A549 (cell line): ENCODE measurements around the gene TNS3. TPM values are rescaled to one million over a fixed set of nuclear protein-coding genes. Genes with fewer than 3 reads are reported as not detected.

ENCODE experiments used
- ATAC-seq, 2 experiments: fragments of 200-7000 bp in 1 of 2; fragments of >200 bp in 1 of 2; cut with Nextera tagmentation in 1 of 2; cut with Tn5 transposase in 1 of 2; 3 replicates each; pipeline versions ENCODE4 v1.8.0 to v1.9.1; 2018 to 2020; ENCODE audit warnings: mild to moderate bottlenecking in 1 of 2, moderate library complexity in 1 of 2
- CTCF ChIA-PET: fragments of 300-600 bp; sonication (Branson Sonifier 250); formaldehyde crosslinking; extraction: SDS; loops from one replicate; lab custom pipeline; 2021; ENCODE audit warnings: antibody characterized with exemption, inconsistent platforms; lab: Yijun Ruan, JAX
- POLR2A ChIA-PET: fragments of 350-600 bp; formaldehyde crosslinking; extraction: SDS; loops from one replicate; lab custom pipeline; 2021; ENCODE audit warnings: antibody characterized with exemption, inconsistent platforms; lab: Yijun Ruan, JAX
- DNase-seq, 2 experiments: peaks; one replicate each; pipeline versions ENCODE4 v3.0.0 to v3.0.0-alpha.2; 2011 to 2016; ENCODE audit warnings: low read depth in 1 of 2, low spot score in 1 of 2
- FAIRE-seq: peaks from 2 replicates; lab custom pipeline; 2011; peaks lifted over from hg19 to GRCh38; lab: Jason Lieb, UNC
- H3K27ac ChIP-seq, 2 experiments: fragments of >200 bp; sonication (Bioruptor Twin); formaldehyde crosslinking; 3 replicates each; pipeline ENCODE4 v1.5.1; 2016 to 2017
- H3K4me1 ChIP-seq: fragments of >200 bp; sonication (Bioruptor Twin); formaldehyde crosslinking; 3 replicates; pipeline ENCODE4 v1.6.1; 2016
- H3K4me2 ChIP-seq: fragments of >200 bp; sonication (Bioruptor Twin); formaldehyde crosslinking; 3 replicates; pipeline ENCODE4 v1.6.1; 2016
- H3K4me3 ChIP-seq: fragments of >200 bp; sonication (Bioruptor Twin); formaldehyde crosslinking; 3 replicates; pipeline ENCODE4 v1.5.1; 2016
- H3K9me3 ChIP-seq: fragments of >200 bp; sonication (Bioruptor Twin); formaldehyde crosslinking; 3 replicates; pipeline ENCODE4 v1.6.1; 2016
- BCL3 ChIP-seq: fragments of >200 bp; sonication (Bioruptor Twin); formaldehyde crosslinking; IDR thresholded peaks from 3 replicates; pipeline ENCODE4 v1.6.1; 2016
- BHLHE40 ChIP-seq: IDR thresholded peaks from 2 replicates; pipeline ENCODE4 v1.6.1; 2012; ENCODE audit warnings: low read depth, low read length, inconsistent platforms
- CBX2 ChIP-seq: fragments of 200-600 bp; sonication (generic); IDR thresholded peaks from 2 replicates; pipeline ENCODE4 v1.6.1; 2016; ENCODE audit warnings: low read depth, mild to moderate bottlenecking, borderline replicate concordance
- CEBPB ChIP-seq, 2 experiments: fragments of >200 bp in 1 of 2; sonication (Bioruptor Twin) in 1 of 2; formaldehyde crosslinking in 1 of 2; IDR thresholded peaks; 2 replicates each; pipeline ENCODE4 v1.6.1; 2012 to 2016
- CHD2 ChIP-seq: fragments of 150-350 bp; IDR thresholded peaks from 2 replicates; pipeline ENCODE4 v1.6.1; 2014; ENCODE audit warnings: low read length; ENCODE audit not compliant: partially characterized antibody
- EHMT2 ChIP-seq: fragments of 200-600 bp; sonication (generic); IDR thresholded peaks from 2 replicates; pipeline ENCODE4 v1.6.1; 2016; ENCODE audit warnings: antibody characterized with exemption, low read depth, mild to moderate bottlenecking, moderate library complexity
- EP300 ChIP-seq, 2 experiments: fragments of >200 bp; sonication (Bioruptor Twin); formaldehyde crosslinking; IDR thresholded peaks; 2 replicates in 1 of 2; 3 replicates in 1 of 2; pipeline ENCODE4 v1.6.1; 2016 to 2017
- FOSL2 ChIP-seq, 2 experiments: fragments of 450-650 bp in 1 of 2; fragments of >200 bp in 1 of 2; sonication (Bioruptor Twin) in 1 of 2; formaldehyde crosslinking; IDR thresholded peaks; 2 replicates each; pipeline versions ENCODE4 v1.5.0 to v1.6.1; 2016 to 2020; ENCODE audit warnings: mild to moderate bottlenecking in 1 of 2, moderate library complexity in 1 of 2
- GATA3 ChIP-seq: IDR thresholded peaks from 2 replicates; pipeline ENCODE4 v1.6.1; 2012; ENCODE audit warnings: borderline replicate concordance
- HOXB5 ChIP-seq: fragments of 250-450 bp; sonication (Bioruptor Pico); IDR thresholded peaks from 2 replicates; pipeline ENCODE4 v1.5.0; 2020; ENCODE audit warnings: mild to moderate bottlenecking, moderate library complexity
- JUN ChIP-seq, 2 experiments: fragments of >200 bp; sonication (Bioruptor Twin); formaldehyde crosslinking; IDR thresholded peaks; 2 replicates in 1 of 2; 3 replicates in 1 of 2; pipeline ENCODE4 v1.6.1; 2016 to 2017
- JUNB ChIP-seq: fragments of >200 bp; sonication (Bioruptor Twin); formaldehyde crosslinking; IDR thresholded peaks from 2 replicates; pipeline ENCODE4 v1.6.1; 2016
- KDM5A ChIP-seq: fragments of 200-600 bp; sonication (generic); IDR thresholded peaks from 2 replicates; pipeline ENCODE4 v1.6.1; 2016; ENCODE audit warnings: antibody characterized with exemption, mild to moderate bottlenecking
- MAFK ChIP-seq: fragments of 450-650 bp; IDR thresholded peaks from 2 replicates; pipeline ENCODE4 v1.6.1; 2014; ENCODE audit not compliant: partially characterized antibody
- MYC ChIP-seq: IDR thresholded peaks from 2 replicates; pipeline ENCODE4 v1.6.1; 2012; ENCODE audit warnings: mild to moderate bottlenecking, inconsistent platforms, low read length, improper control_type of control experiment, borderline replicate concordance
- NFE2L2 ChIP-seq: fragments of 150-350 bp; conservative IDR thresholded peaks from 2 replicates; pipeline ENCODE4 v1.6.1; 2014; ENCODE audit warnings: low read length
- NR3C1 ChIP-seq: fragments of >200 bp; sonication (Bioruptor Twin); formaldehyde crosslinking; IDR thresholded peaks from 3 replicates; pipeline ENCODE4 v1.6.1; 2017
- PHF8 ChIP-seq: fragments of 200-600 bp; sonication (generic); IDR thresholded peaks from 2 replicates; pipeline ENCODE4 v1.6.1; 2016; ENCODE audit warnings: low read depth, mild to moderate bottlenecking, antibody characterized with exemption, moderate library complexity, borderline replicate concordance
- POLR2A ChIP-seq: IDR thresholded peaks from 2 replicates; pipeline ENCODE4 v1.6.1; 2012; ENCODE audit warnings: mild to moderate bottlenecking, low read length
- POLR2AphosphoS2 ChIP-seq: conservative IDR thresholded peaks from 2 replicates; pipeline ENCODE4 v1.6.1; 2012; ENCODE audit warnings: low read length, improper control_type of control experiment, inconsistent platforms
- RFX5 ChIP-seq: fragments of 450-650 bp; IDR thresholded peaks from 2 replicates; pipeline ENCODE4 v1.7.1; 2014; ENCODE audit warnings: antibody characterized with exemption, mild to moderate bottlenecking, moderate library complexity
- RNF2 ChIP-seq: fragments of 200-600 bp; sonication (generic); IDR thresholded peaks from 2 replicates; pipeline ENCODE4 v1.6.1; 2016; ENCODE audit warnings: low read depth, mild to moderate bottlenecking, antibody characterized with exemption, moderate library complexity, borderline replicate concordance
- TFCP2L1 ChIP-seq: fragments of 250-450 bp; sonication (Bioruptor Pico); IDR thresholded peaks from 2 replicates; pipeline ENCODE4 v1.5.0; 2021; ENCODE audit warnings: mild to moderate bottlenecking
- ZNF302 ChIP-seq: fragments of 250-450 bp; sonication (Bioruptor Pico); IDR thresholded peaks from 2 replicates; pipeline ENCODE4 v1.9.0; 2021; ENCODE audit warnings: inconsistent platforms, mild to moderate bottlenecking, moderate library complexity
- WGBS: methylation state at CpG from one replicate; pipeline ENCODE4 v1.1.6; 2017; ENCODE audit errors: missing lambda C conversion rate; 5-methylcytosine and 5-hydroxymethylcytosine counted together
- polyA plus RNA-seq, 4 experiments: library from polyadenylated mRNA; depleted of rRNA in 3 of 4; stranded (reverse); fragments of >200 nt; fragmentation: RNase III in 1 of 4; extraction: RNeasy Plus Mini Kit Qiagen cat#74134 plus additional on column Dnase treatment in 1 of 4; gene quantifications; 2 replicates in 3 of 4; 3 replicates in 1 of 4; pipeline ENCODE4 v1.2.3, GENCODE V29; 2011 to 2017
- TF ChIP-seq, protein P1 (sequence below): fragments of 200-600 bp; sonication (generic); IDR thresholded peaks from 2 replicates; pipeline ENCODE4 v1.6.1; 2016; ENCODE audit warnings: antibody characterized with exemption, mild to moderate bottlenecking, moderate library complexity

The TNS3 gene
- polyA plus RNA-seq, 2 of the 4 experiments (the other 2 are of a cell fraction), result 107 to 134 TPM

DNA sequence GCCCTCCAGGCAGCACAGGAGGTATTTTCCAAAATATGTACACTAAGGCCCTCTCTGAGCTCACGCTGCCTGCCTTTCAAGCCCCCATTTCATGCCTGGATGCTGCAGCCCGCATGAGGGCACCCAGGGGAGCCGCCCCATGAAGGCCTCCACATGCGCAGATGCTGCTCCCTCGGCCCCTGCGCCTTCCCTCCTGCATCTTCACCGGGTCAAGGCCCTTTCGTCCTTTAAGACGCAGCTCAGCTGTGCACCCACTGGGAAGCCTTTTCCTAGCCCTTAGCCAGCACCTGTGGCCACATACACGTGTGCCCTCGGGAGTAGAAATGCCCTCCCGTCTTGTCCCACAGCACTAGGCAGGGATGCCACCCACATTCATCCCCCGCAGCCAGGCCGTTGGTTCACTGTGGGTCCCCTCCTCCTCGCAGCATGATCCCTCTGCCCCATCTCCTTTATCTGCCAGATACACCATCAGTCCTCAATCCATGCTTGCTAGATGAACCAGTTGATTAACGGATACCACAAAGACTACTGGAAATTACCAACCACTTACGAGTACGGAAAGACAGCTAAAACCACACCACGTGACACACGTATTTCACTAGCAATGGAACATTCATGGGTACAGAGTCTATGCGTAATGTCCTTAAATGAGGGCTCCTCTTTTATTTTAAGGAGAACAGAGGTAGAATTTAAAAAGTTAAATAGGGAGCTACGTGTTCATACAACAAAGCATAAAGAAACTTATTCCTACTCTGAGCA is 278.0 kb downstream of the TNS3 start:
- Histone ChIP-seq H3K4me2 (no peak overlapping the region), H3K27ac (no peak overlapping the region), H3K4me3 (no peak overlapping the region), H3K9me3 (no peaks in the 10 kb centered on the region), H3K4me1 (no peaks in the 10 kb centered on the region)
- CTCF ChIA-PET, result interaction anchor here (1.3 to 1.5 kb wide), 3 partner anchors 22 to 38 kb away, joined by 3 to 5 read pairs (median 4); no protein-coding TSS in a partner anchor
- 95% methylated on average over 22 of the region's 22 CpGs for WGBS
- FAIRE-seq (no peak), ATAC-seq (peak in 1 of 2 experiments; percentile 9; a peak in 3 of 6 replicates), DNase-seq (no peak)
- TF ChIP-seq GATA3 (no peak), FOSL2 (IDR thresholded peaks at IDR 0.05) (no peak), FOSL2 (CRISPR knock-in tag; IDR thresholded peaks at IDR 0.05) (no peak), JUNB (no peak), ZNF302 (no peak), EP300 (IDR thresholded peaks at IDR 0.05) (no peak), KDM5A (no peak), CEBPB (IDR thresholded peaks at IDR 0.05) (no peak), PHF8 (no peak), NFE2L2 (no peak), NR3C1 (no peak)
- TF ChIP-seq, protein P1, sequence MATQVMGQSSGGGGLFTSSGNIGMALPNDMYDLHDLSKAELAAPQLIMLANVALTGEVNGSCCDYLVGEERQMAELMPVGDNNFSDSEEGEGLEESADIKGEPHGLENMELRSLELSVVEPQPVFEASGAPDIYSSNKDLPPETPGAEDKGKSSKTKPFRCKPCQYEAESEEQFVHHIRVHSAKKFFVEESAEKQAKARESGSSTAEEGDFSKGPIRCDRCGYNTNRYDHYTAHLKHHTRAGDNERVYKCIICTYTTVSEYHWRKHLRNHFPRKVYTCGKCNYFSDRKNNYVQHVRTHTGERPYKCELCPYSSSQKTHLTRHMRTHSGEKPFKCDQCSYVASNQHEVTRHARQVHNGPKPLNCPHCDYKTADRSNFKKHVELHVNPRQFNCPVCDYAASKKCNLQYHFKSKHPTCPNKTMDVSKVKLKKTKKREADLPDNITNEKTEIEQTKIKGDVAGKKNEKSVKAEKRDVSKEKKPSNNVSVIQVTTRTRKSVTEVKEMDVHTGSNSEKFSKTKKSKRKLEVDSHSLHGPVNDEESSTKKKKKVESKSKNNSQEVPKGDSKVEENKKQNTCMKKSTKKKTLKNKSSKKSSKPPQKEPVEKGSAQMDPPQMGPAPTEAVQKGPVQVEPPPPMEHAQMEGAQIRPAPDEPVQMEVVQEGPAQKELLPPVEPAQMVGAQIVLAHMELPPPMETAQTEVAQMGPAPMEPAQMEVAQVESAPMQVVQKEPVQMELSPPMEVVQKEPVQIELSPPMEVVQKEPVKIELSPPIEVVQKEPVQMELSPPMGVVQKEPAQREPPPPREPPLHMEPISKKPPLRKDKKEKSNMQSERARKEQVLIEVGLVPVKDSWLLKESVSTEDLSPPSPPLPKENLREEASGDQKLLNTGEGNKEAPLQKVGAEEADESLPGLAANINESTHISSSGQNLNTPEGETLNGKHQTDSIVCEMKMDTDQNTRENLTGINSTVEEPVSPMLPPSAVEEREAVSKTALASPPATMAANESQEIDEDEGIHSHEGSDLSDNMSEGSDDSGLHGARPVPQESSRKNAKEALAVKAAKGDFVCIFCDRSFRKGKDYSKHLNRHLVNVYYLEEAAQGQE, result no peak
- POLR2A ChIA-PET, result no interaction called here

- Histone ChIP-seq H3K4me1 (no peaks in the 10 kb centered on the region), H3K9me3 (no peaks in the 10 kb centered on the region), H3K4me2 (no peak overlapping the region), H3K27ac (0 out of 6 replicates have a peak overlapping the region, but pooled peaks of 1 of the 2 experiments have one; percentile 16), H3K4me3 (no peak overlapping the region)
- POLR2A ChIA-PET, result no interaction called here
- CTCF ChIA-PET, result interaction anchor here (1.5 kb wide), 2 partner anchors 23 to 37 kb away, joined by 3 to 5 read pairs; no protein-coding TSS in a partner anchor
- peak in 1 of 2 experiments; percentile 3; a peak in 1 of 5 replicates for TF ChIP-seq JUN (IDR thresholded peaks at IDR 0.05)
- TF ChIP-seq MYC, result no peak
- TF ChIP-seq RNF2, result no peak
- no peak for TF ChIP-seq JUNB
- DNase-seq (no peak), FAIRE-seq (no peak), ATAC-seq (peak in 1 of 2 experiments; percentile 32; a peak in 3 of 6 replicates)
- WGBS, result 91% methylated on average over 27 of the region's 30 CpGs
Observed at GRCh38 chr7:47303014-47303694, 278.8 kb downstream of the TNS3 start.

DNA sequence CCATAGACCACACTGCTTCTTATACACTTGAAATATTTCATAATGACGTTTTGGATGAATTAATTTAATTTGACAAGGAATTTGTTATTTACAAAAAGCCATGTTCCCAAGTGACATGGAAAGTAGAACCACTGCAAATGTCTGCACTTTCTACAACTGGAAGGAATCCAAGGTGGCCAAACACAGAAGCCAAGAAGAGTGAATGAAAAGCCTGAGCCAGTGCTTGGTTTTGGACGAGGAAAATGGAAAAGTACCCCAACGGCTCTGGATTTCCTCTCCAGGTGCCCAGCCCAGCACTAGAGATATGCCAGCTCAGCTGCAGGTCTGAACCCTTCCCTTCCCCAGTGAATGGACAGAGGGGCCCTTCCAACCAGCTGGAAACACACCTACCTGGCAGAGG is 279.4 kb downstream of the TNS3 start:
- Histone ChIP-seq H3K27ac (0 out of 6 replicates have a peak overlapping the region, but pooled peaks of 1 of the 2 experiments have one; percentile 16), H3K9me3 (no peaks in the 10 kb centered on the region), H3K4me1 (no peaks in the 10 kb centered on the region), H3K4me3 (no peak overlapping the region), H3K4me2 (no peak overlapping the region)
- WGBS, result 77% methylated on average over 3 of the region's 3 CpGs
- no peak for DNase-seq
- POLR2A ChIA-PET, result no interaction called here
- no peak for TF ChIP-seq PHF8
- TF ChIP-seq CBX2, result no peak
- TF ChIP-seq BHLHE40, result no peak
- no peak for TF ChIP-seq ZNF302
- TF ChIP-seq JUNB, result no peak
- TF ChIP-seq MYC, result no peak
- no peak for TF ChIP-seq EHMT2
- no peak for TF ChIP-seq RFX5
- no peak for TF ChIP-seq CHD2
- no peak for TF ChIP-seq NFE2L2
- TF ChIP-seq NR3C1, result no peak
- TF ChIP-seq HOXB5 (CRISPR knock-in tag), result no peak
- no peak for TF ChIP-seq POLR2A
- TF ChIP-seq MAFK, result no peak
- no peak for TF ChIP-seq BCL3
- TF ChIP-seq POLR2AphosphoS2, result no peak
- no peak for TF ChIP-seq TFCP2L1
- CTCF ChIA-PET, result interaction anchor here (1.5 kb wide), 1 partner anchor 36 kb away, joined by 5 read pairs; no protein-coding TSS in a partner anchor
- no peak for FAIRE-seq
- ATAC-seq, result no peak
